ENCODE data around the gene NFX1.
"Not testable (repeated sequence)": the region's sequence is repeated elsewhere in the genome, so short reads cannot be mapped to it uniquely, and the experiment has no call there.

Gene NFX1

GRCh38 chr9:33351547-33351946 lies 61.2 kb downstream of the NFX1 start:
- peaks cover 26% of the 10 kb centered on the region for H3K36me3 ChIP-seq (ENCODE audit: low read length)
- no peak overlapping the region for H3K4me2 ChIP-seq (ENCODE audit: low read depth, low read length, poor library complexity, severe bottlenecking)

DNA sequence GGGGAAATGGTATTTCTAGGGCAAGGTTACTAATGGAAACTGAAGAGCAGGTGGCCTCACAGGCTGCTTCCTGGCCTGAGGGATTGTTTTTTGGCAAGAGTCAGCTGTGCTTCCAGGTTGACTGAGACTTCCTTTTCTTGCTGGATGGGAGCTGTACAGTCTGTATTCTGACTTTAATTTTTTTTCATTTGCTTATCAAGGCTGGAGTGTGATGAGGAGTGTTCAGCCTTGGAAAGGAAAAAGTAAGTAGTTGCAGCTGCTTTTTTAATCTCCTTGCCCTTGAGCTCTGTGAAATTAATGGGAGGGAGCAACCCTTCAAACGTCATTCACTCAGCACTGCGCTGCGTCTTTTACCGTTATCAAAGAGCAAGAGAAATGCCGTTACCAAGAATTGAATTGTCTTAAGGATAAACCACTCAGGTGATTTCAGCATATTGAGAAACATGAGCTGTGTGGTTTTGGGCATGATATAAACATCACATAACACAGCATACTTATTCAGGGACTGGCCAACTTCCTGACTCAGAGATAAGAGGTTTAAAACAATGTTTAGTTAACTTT lies 64.4 kb downstream of the NFX1 start:
- peaks cover 15% of the 10 kb centered on the region; the same call in 1 of the 2 replicates for H3K36me3 ChIP-seq (ENCODE audit: low read length)
- no peak overlapping the region for H3K4me3 ChIP-seq (ENCODE audit: insufficient read depth, low read length, poor library complexity, severe bottlenecking)
- H3K9me2 ChIP-seq (replicated peaks; ENCODE audit: insufficient read depth, low read length), result no peaks in the 10 kb centered on the region
- TF ChIP-seq EZH2phosphoT487 (conservative IDR thresholded peaks at IDR 0.05; ENCODE audit: low read length), result no peak
- TF ChIP-seq, protein P1, sequence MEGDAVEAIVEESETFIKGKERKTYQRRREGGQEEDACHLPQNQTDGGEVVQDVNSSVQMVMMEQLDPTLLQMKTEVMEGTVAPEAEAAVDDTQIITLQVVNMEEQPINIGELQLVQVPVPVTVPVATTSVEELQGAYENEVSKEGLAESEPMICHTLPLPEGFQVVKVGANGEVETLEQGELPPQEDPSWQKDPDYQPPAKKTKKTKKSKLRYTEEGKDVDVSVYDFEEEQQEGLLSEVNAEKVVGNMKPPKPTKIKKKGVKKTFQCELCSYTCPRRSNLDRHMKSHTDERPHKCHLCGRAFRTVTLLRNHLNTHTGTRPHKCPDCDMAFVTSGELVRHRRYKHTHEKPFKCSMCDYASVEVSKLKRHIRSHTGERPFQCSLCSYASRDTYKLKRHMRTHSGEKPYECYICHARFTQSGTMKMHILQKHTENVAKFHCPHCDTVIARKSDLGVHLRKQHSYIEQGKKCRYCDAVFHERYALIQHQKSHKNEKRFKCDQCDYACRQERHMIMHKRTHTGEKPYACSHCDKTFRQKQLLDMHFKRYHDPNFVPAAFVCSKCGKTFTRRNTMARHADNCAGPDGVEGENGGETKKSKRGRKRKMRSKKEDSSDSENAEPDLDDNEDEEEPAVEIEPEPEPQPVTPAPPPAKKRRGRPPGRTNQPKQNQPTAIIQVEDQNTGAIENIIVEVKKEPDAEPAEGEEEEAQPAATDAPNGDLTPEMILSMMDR (IDR thresholded peaks at IDR 0.05; ENCODE audit: insufficient read depth, low read length, poor library complexity, severe bottlenecking), result no peak
- H3K79me2 ChIP-seq (ENCODE audit: insufficient read depth, low read length), result no peaks in the 10 kb centered on the region
- H3F3A ChIP-seq (ENCODE audit: insufficient read depth), result no peaks in the 10 kb centered on the region
- H3K9me3 ChIP-seq (ENCODE audit: insufficient read depth, low read length), result no peaks in the 10 kb centered on the region
- no peak overlapping the region for H3K27ac ChIP-seq (ENCODE audit: low read depth, low read length)
- no peak overlapping the region for H3K9ac ChIP-seq (ENCODE audit: low read length)
- no peaks in the 10 kb centered on the region for H3K27me3 ChIP-seq (ENCODE audit: low read length)
- no peak overlapping the region for H3K4me2 ChIP-seq (ENCODE audit: low read depth, low read length, poor library complexity, severe bottlenecking)
- no peak overlapping the region for H2AFZ ChIP-seq (ENCODE audit: low read depth, low read length, severe bottlenecking)
- H4K20me1 ChIP-seq (ENCODE audit: low read depth, low read length), result no peaks in the 10 kb centered on the region

More at GRCh38 chr9:33351547-33351946, 61.2 kb downstream of the NFX1 start:
- H3K9ac ChIP-seq (ENCODE audit: low read length), result no peak overlapping the region
- no peaks in the 10 kb centered on the region for H3K9me3 ChIP-seq (ENCODE audit: insufficient read depth, low read length)
- no peaks in the 10 kb centered on the region for H3K79me2 ChIP-seq (ENCODE audit: insufficient read depth, low read length)
- H3K27ac ChIP-seq (ENCODE audit: low read depth, low read length), result no peak overlapping the region
- no peak for TF ChIP-seq EZH2phosphoT487 (conservative IDR thresholded peaks at IDR 0.05; ENCODE audit: low read length)
- TF ChIP-seq, protein P1 (IDR thresholded peaks at IDR 0.05; ENCODE audit: insufficient read depth, low read length, poor library complexity, severe bottlenecking), result no peak
- H3K27me3 ChIP-seq (ENCODE audit: low read length), result no peaks in the 10 kb centered on the region
- no peaks in the 10 kb centered on the region for H4K20me1 ChIP-seq (ENCODE audit: low read depth, low read length)
- no peaks in the 10 kb centered on the region for H3F3A ChIP-seq (ENCODE audit: insufficient read depth)
- H3K4me3 ChIP-seq (ENCODE audit: insufficient read depth, low read length, poor library complexity, severe bottlenecking), result no peak overlapping the region
- no peak overlapping the region for H2AFZ ChIP-seq (ENCODE audit: low read depth, low read length, severe bottlenecking)
- H3K9me2 ChIP-seq (replicated peaks; ENCODE audit: insufficient read depth, low read length), result no peaks in the 10 kb centered on the region

DNA sequence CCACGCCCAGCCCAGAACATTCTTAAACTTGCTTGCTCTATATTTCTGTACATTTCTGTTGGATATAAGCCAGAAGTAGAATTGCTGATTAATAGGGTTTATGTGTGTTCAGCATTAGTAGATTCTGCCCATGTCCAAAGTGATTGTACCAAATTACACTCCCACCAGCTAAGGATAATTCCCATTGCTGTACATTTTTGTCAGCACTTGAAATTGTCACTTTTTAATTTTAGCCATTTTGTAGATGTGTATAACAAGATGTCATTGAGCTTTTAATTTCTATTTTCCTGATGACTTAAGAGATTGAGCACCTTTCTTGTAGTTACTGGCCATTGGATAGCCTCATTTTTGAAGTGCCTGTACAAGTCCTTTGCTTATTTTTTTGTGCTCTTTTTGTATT lies 65.6 kb downstream of the NFX1 start:
- H3K36me3 ChIP-seq (ENCODE audit: low read length), result peaks cover 15% of the 10 kb centered on the region; the same call in 1 of the 2 replicates
- no peaks in the 10 kb centered on the region for H3K9me2 ChIP-seq (replicated peaks; ENCODE audit: insufficient read depth, low read length)
- H2AFZ ChIP-seq (ENCODE audit: low read depth, low read length, severe bottlenecking), result no peak overlapping the region
- TF ChIP-seq, protein P1 (IDR thresholded peaks at IDR 0.05; ENCODE audit: insufficient read depth, low read length, poor library complexity, severe bottlenecking), result no peak
- TF ChIP-seq EZH2phosphoT487 (conservative IDR thresholded peaks at IDR 0.05; ENCODE audit: low read length), result no peak
- no peaks in the 10 kb centered on the region; the same call in 1 of the 2 replicates for H3F3A ChIP-seq (ENCODE audit: insufficient read depth)
- H4K20me1 ChIP-seq (ENCODE audit: low read depth, low read length), result no peaks in the 10 kb centered on the region
- no peaks in the 10 kb centered on the region for H3K9me3 ChIP-seq (ENCODE audit: insufficient read depth, low read length)
- H3K27me3 ChIP-seq (ENCODE audit: low read length), result no peaks in the 10 kb centered on the region
- no peak overlapping the region for H3K27ac ChIP-seq (ENCODE audit: low read depth, low read length)
- no peak overlapping the region for H3K9ac ChIP-seq (ENCODE audit: low read length)
- no peak overlapping the region for H3K4me2 ChIP-seq (ENCODE audit: low read depth, low read length, poor library complexity, severe bottlenecking)
- no peak overlapping the region for H3K4me3 ChIP-seq (ENCODE audit: insufficient read depth, low read length, poor library complexity, severe bottlenecking)
- no peaks in the 10 kb centered on the region for H3K79me2 ChIP-seq (ENCODE audit: insufficient read depth, low read length)

DNA sequence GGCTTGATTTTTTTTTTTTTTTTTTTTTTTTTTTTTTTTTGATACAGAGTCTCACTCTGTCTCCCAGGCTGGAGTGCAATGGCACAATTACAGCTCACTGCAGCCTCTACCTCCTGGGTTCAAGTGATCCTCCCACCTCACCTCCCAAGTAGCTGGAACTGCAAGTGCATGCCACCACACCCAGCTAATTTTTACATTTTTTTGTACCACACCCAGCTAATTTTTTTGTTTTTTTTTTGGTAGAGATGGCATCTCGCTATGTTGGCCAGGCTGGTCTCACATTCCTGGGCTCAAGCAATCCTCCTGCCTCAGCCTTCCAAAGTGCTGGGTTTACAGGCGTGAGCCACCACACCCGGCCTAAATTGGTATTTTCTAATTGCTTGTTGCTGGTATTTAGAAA lies 68.3 kb downstream of the NFX1 start:
- not testable (repeated sequence) for H3K9me2 ChIP-seq (replicated peaks; ENCODE audit: insufficient read depth, low read length); H3K9me3 ChIP-seq (ENCODE audit: insufficient read depth, low read length); H3K79me2 ChIP-seq (ENCODE audit: insufficient read depth, low read length); H3K4me3 ChIP-seq (ENCODE audit: insufficient read depth, low read length, poor library complexity, severe bottlenecking); H3K9ac ChIP-seq (ENCODE audit: low read length); H3K4me2 ChIP-seq (ENCODE audit: low read depth, low read length, poor library complexity, severe bottlenecking); H3F3A ChIP-seq (ENCODE audit: insufficient read depth); H2AFZ ChIP-seq (ENCODE audit: low read depth, low read length, severe bottlenecking); H3K27ac ChIP-seq (ENCODE audit: low read depth, low read length); H3K27me3 ChIP-seq (ENCODE audit: low read length); H4K20me1 ChIP-seq (ENCODE audit: low read depth, low read length)
- peaks cover 15% of the 10 kb centered on the region; the same call in 1 of the 2 replicates for H3K36me3 ChIP-seq (ENCODE audit: low read length)

Measured in SU-DHL-6 (cell line).